ENCODE measurements around the gene ZEB2.

DNA sequence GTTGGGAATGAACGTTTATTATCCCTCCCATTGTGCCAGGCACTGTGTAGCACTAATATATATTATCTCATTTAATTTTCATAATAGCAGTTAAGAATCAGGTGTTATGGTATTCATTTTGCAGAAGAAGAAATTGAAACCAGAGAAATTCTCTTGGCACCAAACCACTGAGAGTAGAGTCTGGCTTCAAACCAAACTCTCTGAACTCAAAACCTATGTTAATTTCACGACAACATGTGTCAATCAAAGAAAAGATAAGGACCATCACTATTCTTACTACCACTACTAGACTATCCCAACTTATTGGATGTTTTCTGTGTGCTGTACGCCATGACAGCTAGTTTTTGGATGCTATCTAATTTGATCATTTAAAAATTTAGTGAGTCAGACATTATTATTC, 24.1 kb upstream of the ZEB2 start:
- TF ChIP-seq, protein P1, sequence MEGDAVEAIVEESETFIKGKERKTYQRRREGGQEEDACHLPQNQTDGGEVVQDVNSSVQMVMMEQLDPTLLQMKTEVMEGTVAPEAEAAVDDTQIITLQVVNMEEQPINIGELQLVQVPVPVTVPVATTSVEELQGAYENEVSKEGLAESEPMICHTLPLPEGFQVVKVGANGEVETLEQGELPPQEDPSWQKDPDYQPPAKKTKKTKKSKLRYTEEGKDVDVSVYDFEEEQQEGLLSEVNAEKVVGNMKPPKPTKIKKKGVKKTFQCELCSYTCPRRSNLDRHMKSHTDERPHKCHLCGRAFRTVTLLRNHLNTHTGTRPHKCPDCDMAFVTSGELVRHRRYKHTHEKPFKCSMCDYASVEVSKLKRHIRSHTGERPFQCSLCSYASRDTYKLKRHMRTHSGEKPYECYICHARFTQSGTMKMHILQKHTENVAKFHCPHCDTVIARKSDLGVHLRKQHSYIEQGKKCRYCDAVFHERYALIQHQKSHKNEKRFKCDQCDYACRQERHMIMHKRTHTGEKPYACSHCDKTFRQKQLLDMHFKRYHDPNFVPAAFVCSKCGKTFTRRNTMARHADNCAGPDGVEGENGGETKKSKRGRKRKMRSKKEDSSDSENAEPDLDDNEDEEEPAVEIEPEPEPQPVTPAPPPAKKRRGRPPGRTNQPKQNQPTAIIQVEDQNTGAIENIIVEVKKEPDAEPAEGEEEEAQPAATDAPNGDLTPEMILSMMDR (IDR thresholded peaks at IDR 0.05) = no peak
- no peak for TF ChIP-seq POLR2A (IDR thresholded peaks at IDR 0.05)
- no peak for TF ChIP-seq POLR2AphosphoS5 (IDR thresholded peaks at IDR 0.05)
